Neural cell (in vitro differentiated cells): Measurements from ENCODE around the gene ERCC4. TPM values are rescaled to one million over a fixed set of nuclear protein-coding genes. Genes with fewer than 3 reads are reported as not detected.

Experiments used
- H2AFZ ChIP-seq: fragments of 200-600, 300-800 bp; sonication (generic), shearing (Covaris generic); 2 replicates; pipeline ENCODE4 v1.6.0; 2014; ENCODE audit warnings: low read depth, mild to moderate bottlenecking, antibody characterized with exemption, low read length, moderate library complexity
- H3F3A ChIP-seq: fragments of 200-600 bp; shearing (Covaris generic); 2 replicates; pipeline ENCODE4 v1.6.1; 2016; ENCODE audit warnings: mild to moderate bottlenecking, moderate library complexity, mixed read lengths, antibody characterized with exemption, low read length; ENCODE audit not compliant: insufficient read depth, poor library complexity, severe bottlenecking
- H3K27ac ChIP-seq: fragments of 200-600, 300-800 bp; sonication (generic), shearing (Covaris generic); 2 replicates; pipeline ENCODE4 v1.5.1; 2014; ENCODE audit warnings: mild to moderate bottlenecking, low read length, moderate library complexity
- H3K27me3 ChIP-seq: fragments of 300-800, 200-600 bp; sonication (generic), shearing (Covaris generic); 2 replicates; pipeline ENCODE4 v1.6.0; 2014; ENCODE audit warnings: mild to moderate bottlenecking, low read depth, low read length, moderate library complexity; ENCODE audit not compliant: insufficient read depth
- H3K36me3 ChIP-seq: fragments of 300-800, 200-600 bp; sonication (generic), shearing (Covaris generic); 2 replicates; pipeline ENCODE4 v1.5.1; 2014; ENCODE audit warnings: mild to moderate bottlenecking, antibody characterized with exemption, low read length, moderate library complexity; ENCODE audit not compliant: insufficient read depth
- H3K4me2 ChIP-seq: fragments of 300-800, 200-600 bp; sonication (generic), shearing (Covaris generic); 2 replicates; pipeline ENCODE4 v1.6.0; 2014; ENCODE audit warnings: mild to moderate bottlenecking, low read length
- H3K4me3 ChIP-seq: fragments of 300-800, 200-600 bp; sonication (generic), shearing (Covaris generic); 2 replicates; pipeline ENCODE4 v1.5.1; 2014; ENCODE audit warnings: mild to moderate bottlenecking, low read length, moderate library complexity
- H3K79me2 ChIP-seq: fragments of 200-600 bp; shearing (Covaris generic); replicated peaks from 2 replicates; pipeline ENCODE4 v1.6.0; 2014; ENCODE audit warnings: mild to moderate bottlenecking, low read length, moderate library complexity; ENCODE audit not compliant: insufficient read depth
- H3K9ac ChIP-seq: fragments of 300-800, 200-600 bp; sonication (generic), shearing (Covaris generic); 2 replicates; pipeline ENCODE4 v1.6.1; 2016; ENCODE audit warnings: mild to moderate bottlenecking, low read length, mixed read lengths
- H3K9me2 ChIP-seq: fragments of 200-600 bp; shearing (Covaris generic); 2 replicates; pipeline ENCODE4 v1.6.1; 2016; ENCODE audit warnings: mild to moderate bottlenecking, low read length, mixed read lengths; ENCODE audit not compliant: insufficient read depth
- H3K9me3 ChIP-seq: fragments of 200-600, 300-800 bp; sonication (generic), shearing (Covaris generic); 2 replicates; pipeline ENCODE4 v1.6.1; 2016; ENCODE audit warnings: mild to moderate bottlenecking, mixed run types, low read length, moderate library complexity, mixed read lengths
- H4K20me1 ChIP-seq: fragments of 200-600 bp; shearing (Covaris generic); 2 replicates; pipeline ENCODE4 v1.6.1; 2016; ENCODE audit warnings: mild to moderate bottlenecking, mixed run types; ENCODE audit not compliant: insufficient read depth
- CTCF ChIP-seq: fragments of 450-650 bp; IDR thresholded peaks from 2 replicates; pipeline ENCODE4 v1.5.1; 2014; ENCODE audit warnings: antibody characterized with exemption, mild to moderate bottlenecking, moderate library complexity; ENCODE audit not compliant: poor library complexity, severe bottlenecking
- EP300 ChIP-seq: fragments of 450-650 bp; conservative IDR thresholded peaks from 2 replicates; pipeline ENCODE4 v1.6.1; 2014; ENCODE audit warnings: antibody characterized with exemption, mild to moderate bottlenecking, moderate library complexity; ENCODE audit not compliant: poor library complexity, severe bottlenecking
- EZH2 ChIP-seq: fragments of 200-600, 300-800 bp; shearing (Covaris generic), sonication (generic); IDR thresholded peaks from 2 replicates; pipeline ENCODE4 v1.6.1; 2014; ENCODE audit warnings: antibody characterized with exemption, low read length, borderline replicate concordance, mild to moderate bottlenecking; ENCODE audit not compliant: insufficient read depth, poor library complexity, severe bottlenecking
- MXI1 ChIP-seq: fragments of 450-650 bp; conservative IDR thresholded peaks from 2 replicates; pipeline ENCODE4 v1.6.1; 2014; ENCODE audit warnings: antibody characterized with exemption, mild to moderate bottlenecking; ENCODE audit not compliant: poor library complexity, severe bottlenecking
- POLR2AphosphoS5 ChIP-seq: IDR thresholded peaks from 2 replicates; pipeline ENCODE4 v1.6.1; 2012
- RAD21 ChIP-seq: fragments of 450-650 bp; conservative IDR thresholded peaks from 2 replicates; pipeline ENCODE4 v1.6.1; 2014; ENCODE audit warnings: antibody characterized with exemption, mild to moderate bottlenecking, moderate library complexity
- REST ChIP-seq: IDR thresholded peaks from 2 replicates; pipeline ENCODE4 v1.6.1; 2012; ENCODE audit warnings: borderline replicate concordance
- SMC3 ChIP-seq: fragments of 450-650 bp; conservative IDR thresholded peaks from 2 replicates; pipeline ENCODE4 v1.6.1; 2014; ENCODE audit warnings: antibody characterized with exemption, mild to moderate bottlenecking, moderate library complexity; ENCODE audit not compliant: poor library complexity
- TAF1 ChIP-seq: IDR thresholded peaks from 2 replicates; pipeline ENCODE4 v1.6.1; 2012; ENCODE audit warnings: low read depth
- polyA plus RNA-seq: library from polyadenylated mRNA; depleted of rRNA; stranded (reverse); fragments of >200 nt; gene quantifications from 2 replicates; pipeline ENCODE4 v1.2.3, GENCODE V29; 2014

Gene ERCC4
- polyA plus RNA-seq, 1 donor from 2014 or later, result 5.8 TPM

GRCh38 chr16:13988038-13988437 is 68.1 kb downstream of the ERCC4 start:
- TF ChIP-seq REST (no peak), EZH2 (no peak), CTCF (no peak), POLR2AphosphoS5 (no peak), EP300 (no peak)
- Histone ChIP-seq H3K36me3 (no peaks in the 10 kb centered on the region), H3K4me3 (no peak overlapping the region), H3K9me2 (no peaks in the 10 kb centered on the region), H4K20me1 (no peaks in the 10 kb centered on the region), H3K27me3 (no peaks in the 10 kb centered on the region), H3K79me2 (no peaks in the 10 kb centered on the region), H3K9me3 (no peaks in the 10 kb centered on the region), H3K27ac (no peak overlapping the region), H3F3A (no peaks in the 10 kb centered on the region), H3K9ac (no peak overlapping the region), H2AFZ (no peak overlapping the region), H3K4me2 (no peak overlapping the region)

- H2AFZ ChIP-seq, result no peak overlapping the region
Measured at GRCh38 chr16:13992322-13992721, 72.4 kb downstream of the ERCC4 start.

More at GRCh38 chr16:13992322-13992721, 72.4 kb downstream of the ERCC4 start:
- Histone ChIP-seq H3K9ac (no peak overlapping the region), H3K27ac (no peak overlapping the region), H3K36me3 (no peaks in the 10 kb centered on the region), H3K27me3 (no peaks in the 10 kb centered on the region), H3K4me2 (no peak overlapping the region), H3K79me2 (no peaks in the 10 kb centered on the region), H4K20me1 (no peaks in the 10 kb centered on the region), H3K9me2 (no peaks in the 10 kb centered on the region), H3K4me3 (no peak overlapping the region), H3F3A (no peaks in the 10 kb centered on the region), H3K9me3 (no peaks in the 10 kb centered on the region)
- TF ChIP-seq MXI1 (no peak), RAD21 (no peak), SMC3 (no peak), REST (no peak), TAF1 (no peak), EZH2 (no peak), POLR2AphosphoS5 (no peak), EP300 (no peak), CTCF (no peak)
